Osteocyte (in vitro differentiated cells): ENCODE measurements around the gene ANXA10. TPM values are rescaled to one million over a fixed set of nuclear protein-coding genes. Genes with fewer than 3 reads are reported as not detected.
A peak's percentile ranks its signal among the peaks of the same experiment; 100 is the strongest.

Source experiments
- DNase-seq: peaks from one replicate; pipeline ENCODE4 v3.0.0; 2021; ENCODE audit warnings: mixed read lengths; ENCODE audit not compliant: unreplicated experiment; ENCODE audit errors: extremely low spot score
- H3K27ac Mint-ChIP-seq: one replicate; pipeline ENCODE4 v1.8.0; 2021; ENCODE audit warnings: mild to moderate bottlenecking, mixed read lengths; ENCODE audit not compliant: unreplicated experiment
- H3K27me3 Mint-ChIP-seq: one replicate; pipeline ENCODE4 v1.8.0; 2021; ENCODE audit warnings: mixed read lengths; ENCODE audit not compliant: unreplicated experiment
- H3K36me3 Mint-ChIP-seq: one replicate; pipeline ENCODE4 v1.8.0; 2021; ENCODE audit warnings: mixed read lengths; ENCODE audit not compliant: unreplicated experiment
- H3K4me1 Mint-ChIP-seq: one replicate; pipeline ENCODE4 v1.8.0; 2021; ENCODE audit warnings: mixed read lengths; ENCODE audit not compliant: unreplicated experiment
- H3K4me3 Mint-ChIP-seq: one replicate; pipeline ENCODE4 v1.8.0; 2021; ENCODE audit warnings: mild to moderate bottlenecking, moderate library complexity, mixed read lengths; ENCODE audit not compliant: unreplicated experiment
- H3K9me3 Mint-ChIP-seq: one replicate; pipeline ENCODE4 v1.8.0; 2021; ENCODE audit warnings: mixed read lengths; ENCODE audit not compliant: unreplicated experiment
- CTCF ChIP-seq: fragments of 200-600 bp; sonication (generic); IDR thresholded peaks from 2 replicates; pipeline ENCODE4 v1.5.0; 2021; ENCODE audit warnings: antibody characterized with exemption, mild to moderate bottlenecking, moderate library complexity
- total RNA-seq: library from RNA; stranded (reverse); gene quantifications from 2 replicates; pipeline ENCODE4 v1.2.1, GENCODE V29; 2021

The ANXA10 gene
- total RNA-seq, 1 donor from 2014 or later, result not detected

- Mint-ChIP-seq H3K9me3 (peaks cover 3% of the 10 kb centered on the region), H3K4me1 (peaks cover 2% of the 10 kb centered on the region), H3K27ac (no peak overlapping the region), H3K36me3 (no peaks in the 10 kb centered on the region), H3K27me3 (peaks cover 4% of the 10 kb centered on the region), H3K4me3 (no peak overlapping the region)
- DNase-seq, result no peak
- TF ChIP-seq CTCF, result peak; percentile 73
Observed at GRCh38 chr4:168183717-168184571, 91.6 kb downstream of the ANXA10 start.

DNA sequence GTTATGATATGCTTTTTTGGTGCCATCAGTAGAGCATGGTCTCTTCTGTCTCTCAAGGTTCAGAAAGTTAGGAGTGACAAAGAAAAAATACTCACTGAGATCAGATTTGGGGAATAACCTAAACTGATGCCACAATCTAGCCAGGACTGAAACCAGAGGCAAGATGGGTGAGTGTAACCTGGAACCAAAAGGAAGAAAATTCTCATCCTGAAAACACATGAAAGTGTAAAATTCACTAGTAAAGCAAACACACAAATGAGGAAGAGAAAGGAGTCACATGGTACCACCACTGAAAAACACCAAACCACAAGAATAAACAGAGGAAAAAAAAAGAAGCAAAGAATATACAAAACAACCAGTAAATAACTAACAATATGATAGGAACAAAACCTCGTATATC is 96.4 kb downstream of the ANXA10 start:
- Mint-ChIP-seq H3K9me3 (peaks cover 7% of the 10 kb centered on the region), H3K4me3 (no peak overlapping the region), H3K27me3 (peaks cover 2% of the 10 kb centered on the region), H3K36me3 (no peaks in the 10 kb centered on the region), H3K27ac (no peak overlapping the region), H3K4me1 (peaks cover 2% of the 10 kb centered on the region)
- no peak for TF ChIP-seq CTCF
- DNase-seq, result no peak

DNA sequence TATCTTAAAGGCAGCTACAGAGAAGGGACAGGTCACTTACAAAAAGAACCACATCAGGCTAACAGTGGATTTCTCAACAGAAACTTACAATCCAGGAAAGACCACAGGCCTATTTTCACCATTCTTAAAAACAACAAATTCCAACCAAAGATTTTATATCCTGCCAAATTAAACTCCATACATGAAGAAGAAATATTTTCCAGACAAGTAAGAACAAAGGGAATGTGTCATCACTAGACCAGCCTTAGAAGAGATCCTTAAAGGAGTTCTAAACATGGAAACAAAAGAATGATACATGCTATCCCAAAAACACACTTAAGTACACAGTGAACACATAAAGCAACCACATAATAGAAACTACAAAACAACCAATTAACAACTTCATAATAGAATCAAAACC is 105.6 kb downstream of the ANXA10 start:
- Mint-ChIP-seq H3K27ac (no peak overlapping the region), H3K9me3 (peaks cover 16% of the 10 kb centered on the region), H3K36me3 (peaks cover 7% of the 10 kb centered on the region), H3K27me3 (no peaks in the 10 kb centered on the region), H3K4me3 (no peak overlapping the region), H3K4me1 (no peaks in the 10 kb centered on the region)
- no peak for TF ChIP-seq CTCF
- DNase-seq, result no peak

- no peaks in the 10 kb centered on the region for H3K27me3 Mint-ChIP-seq
- no peak for TF ChIP-seq CTCF
Observed at GRCh38 chr4:168199260-168199957, 107.1 kb downstream of the ANXA10 start.

GRCh38 chr4:168200685-168201084 is 108.3 kb downstream of the ANXA10 start:
- no peak for TF ChIP-seq CTCF
- Mint-ChIP-seq H3K4me1 (no peaks in the 10 kb centered on the region), H3K4me3 (no peak overlapping the region), H3K27ac (no peak overlapping the region), H3K36me3 (peaks cover 7% of the 10 kb centered on the region), H3K9me3 (peaks cover 24% of the 10 kb centered on the region), H3K27me3 (no peaks in the 10 kb centered on the region)
- no peak for DNase-seq

More at GRCh38 chr4:168199260-168199957, 107.1 kb downstream of the ANXA10 start:
- Mint-ChIP-seq H3K27ac (no peak overlapping the region), H3K36me3 (peaks cover 7% of the 10 kb centered on the region), H3K9me3 (peaks cover 23% of the 10 kb centered on the region), H3K4me1 (no peaks in the 10 kb centered on the region), H3K4me3 (no peak overlapping the region)
- no peak for DNase-seq
